Measurements from ENCODE around the gene HIPK3.

The HIPK3 gene

DNA sequence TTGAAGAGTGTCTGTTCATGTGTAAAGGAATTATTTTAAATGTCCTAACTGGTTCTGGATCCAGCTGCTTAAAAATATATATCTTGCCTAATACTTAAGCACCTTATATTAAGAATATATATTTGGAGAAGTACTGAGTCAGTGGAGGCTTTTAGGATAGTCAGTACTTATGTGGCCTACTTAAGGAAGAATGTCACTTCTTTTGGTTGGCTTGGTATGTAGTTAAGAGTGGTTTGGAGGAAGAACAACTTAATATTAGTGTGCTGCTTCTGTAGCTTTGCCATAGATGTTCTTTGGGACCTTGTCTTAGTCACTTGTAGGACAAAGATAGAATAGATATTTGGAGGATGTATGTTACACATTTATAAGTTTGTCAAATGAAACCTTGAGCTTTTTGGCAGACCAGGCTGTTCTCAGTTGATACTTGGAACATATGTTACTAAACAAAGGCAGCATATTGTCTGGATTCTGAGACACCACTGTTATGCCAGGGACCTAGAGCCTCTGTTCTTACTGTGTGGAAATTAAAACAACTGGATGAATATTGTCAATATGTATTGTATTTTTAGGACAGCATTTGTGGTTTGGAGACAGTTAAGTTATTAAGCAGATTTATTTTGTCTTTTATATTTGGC is 4.9 kb downstream of the HIPK3 start:
- FAIRE-seq (no peak), DNase-seq (ENCODE audit: insufficient read length, low spot score) (no peak)
- TF ChIP-seq, protein P1, sequence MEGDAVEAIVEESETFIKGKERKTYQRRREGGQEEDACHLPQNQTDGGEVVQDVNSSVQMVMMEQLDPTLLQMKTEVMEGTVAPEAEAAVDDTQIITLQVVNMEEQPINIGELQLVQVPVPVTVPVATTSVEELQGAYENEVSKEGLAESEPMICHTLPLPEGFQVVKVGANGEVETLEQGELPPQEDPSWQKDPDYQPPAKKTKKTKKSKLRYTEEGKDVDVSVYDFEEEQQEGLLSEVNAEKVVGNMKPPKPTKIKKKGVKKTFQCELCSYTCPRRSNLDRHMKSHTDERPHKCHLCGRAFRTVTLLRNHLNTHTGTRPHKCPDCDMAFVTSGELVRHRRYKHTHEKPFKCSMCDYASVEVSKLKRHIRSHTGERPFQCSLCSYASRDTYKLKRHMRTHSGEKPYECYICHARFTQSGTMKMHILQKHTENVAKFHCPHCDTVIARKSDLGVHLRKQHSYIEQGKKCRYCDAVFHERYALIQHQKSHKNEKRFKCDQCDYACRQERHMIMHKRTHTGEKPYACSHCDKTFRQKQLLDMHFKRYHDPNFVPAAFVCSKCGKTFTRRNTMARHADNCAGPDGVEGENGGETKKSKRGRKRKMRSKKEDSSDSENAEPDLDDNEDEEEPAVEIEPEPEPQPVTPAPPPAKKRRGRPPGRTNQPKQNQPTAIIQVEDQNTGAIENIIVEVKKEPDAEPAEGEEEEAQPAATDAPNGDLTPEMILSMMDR (IDR thresholded peaks at IDR 0.05; ENCODE audit: insufficient read depth, missing control alignments) = no peak

DNA sequence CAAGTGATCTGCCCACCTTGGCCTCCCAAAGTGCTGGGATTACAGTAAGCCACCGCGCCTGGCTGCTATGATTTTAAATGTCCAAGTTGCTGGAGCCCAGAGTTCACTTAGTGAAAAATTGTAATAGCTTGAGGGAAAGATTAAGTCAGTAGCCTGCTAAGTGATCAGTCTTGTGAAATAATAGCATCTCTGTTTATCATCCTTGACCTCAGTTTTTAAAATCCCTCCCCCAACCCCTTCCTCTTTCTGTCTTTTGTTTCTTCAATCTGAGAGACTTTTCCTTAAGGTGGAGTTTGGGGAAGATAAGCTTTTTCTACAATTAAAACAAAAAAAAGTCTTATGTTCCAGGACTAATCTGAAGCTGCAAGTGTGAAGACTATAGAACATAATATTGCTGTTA is 6.4 kb downstream of the HIPK3 start:
- TF ChIP-seq, protein P1 (IDR thresholded peaks at IDR 0.05; ENCODE audit: insufficient read depth, missing control alignments) = no peak
- DNase-seq (ENCODE audit: insufficient read length, low spot score) (no peak), FAIRE-seq (no peak)

DNA sequence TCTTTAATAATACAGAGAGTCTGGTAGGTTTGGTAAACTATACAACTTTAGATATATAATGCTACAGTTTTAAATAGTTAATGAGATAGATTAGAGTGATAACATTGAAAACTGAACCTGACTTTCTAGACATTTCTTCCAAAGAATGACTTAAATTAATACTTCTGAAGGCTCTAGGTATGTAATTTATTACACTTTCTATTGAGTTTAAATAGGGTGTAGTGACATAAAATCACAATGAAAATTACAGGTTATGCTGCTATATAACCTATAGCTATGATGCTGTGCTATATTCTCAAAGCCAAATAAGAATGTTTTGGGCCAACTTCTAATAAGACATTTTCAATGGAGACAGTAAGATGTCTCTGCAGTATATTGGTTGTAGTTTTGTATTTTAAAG is 7.7 kb downstream of the HIPK3 start:
- FAIRE-seq = no peak
- TF ChIP-seq, protein P1 (IDR thresholded peaks at IDR 0.05; ENCODE audit: insufficient read depth, missing control alignments) = no peak
- no peak for DNase-seq (ENCODE audit: insufficient read length, low spot score)

DNA sequence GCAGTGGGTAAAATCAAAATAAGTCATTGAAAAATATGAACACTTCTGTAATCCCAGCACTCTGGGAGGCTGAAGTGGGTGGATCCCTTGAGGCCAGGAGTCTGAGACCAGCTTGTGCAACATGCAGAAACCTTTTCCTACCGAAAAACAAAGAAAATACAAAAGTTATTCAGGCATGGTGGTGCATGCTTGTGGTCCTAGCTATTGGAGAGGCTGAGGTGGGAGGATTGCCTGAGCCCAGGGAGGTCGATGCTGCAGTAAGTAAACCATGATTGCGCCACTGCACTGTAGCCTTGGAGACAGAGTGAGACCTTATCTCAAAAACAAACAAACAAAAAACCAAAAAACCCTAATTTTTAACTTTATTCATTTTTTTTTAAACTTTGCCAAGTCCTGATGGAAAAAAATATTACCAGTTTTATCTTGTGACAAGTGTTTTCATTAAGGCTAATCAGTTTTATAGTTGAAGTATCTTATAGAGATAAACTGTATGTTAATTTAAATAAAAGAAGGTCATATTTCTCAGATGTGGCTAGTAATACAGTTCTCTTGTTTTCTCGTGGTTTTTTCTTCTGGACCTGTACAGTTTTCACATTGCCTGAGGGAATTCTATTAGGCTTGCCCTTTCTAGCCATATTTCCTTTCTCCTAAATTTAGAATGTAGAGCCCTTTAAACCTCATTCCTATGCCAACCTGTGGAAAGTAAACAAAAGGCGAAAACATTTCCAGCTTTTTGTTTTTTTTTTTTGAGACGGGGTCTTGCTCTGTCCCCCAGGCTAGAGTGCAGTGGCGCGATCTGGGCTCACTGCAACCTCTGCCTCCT is 9.4 kb downstream of the HIPK3 start:
- TF ChIP-seq, protein P1 (IDR thresholded peaks at IDR 0.05; ENCODE audit: insufficient read depth, missing control alignments) = no peak
- DNase-seq (ENCODE audit: insufficient read length, low spot score) (no peak), FAIRE-seq (no peak)

DNA sequence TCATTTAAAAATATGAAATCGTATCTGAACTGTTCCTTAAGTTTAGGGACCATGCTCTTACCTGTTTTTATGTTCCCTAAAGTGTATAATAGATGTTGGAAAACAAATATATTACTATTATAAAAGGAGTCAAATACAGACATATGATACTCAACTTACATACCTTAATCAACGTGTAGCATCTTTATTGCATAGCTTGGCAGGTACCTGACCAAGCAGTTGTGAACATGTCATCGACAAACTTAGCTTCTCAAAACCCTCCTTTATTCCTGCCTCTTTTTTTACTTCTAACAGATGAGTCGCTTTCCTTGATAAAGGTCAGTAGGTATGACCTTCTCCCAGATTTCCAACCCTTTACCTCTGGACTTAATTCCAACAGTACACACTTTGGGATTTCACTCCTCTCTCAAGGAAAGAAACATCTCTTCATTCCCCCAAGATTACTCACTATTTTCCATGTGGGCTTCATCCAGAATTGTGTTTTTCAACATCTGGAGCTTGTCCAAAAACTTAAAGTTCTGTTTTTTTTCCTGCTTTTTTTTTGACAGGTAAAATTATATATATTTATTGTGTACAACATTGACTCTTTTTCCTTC is 11.9 kb downstream of the HIPK3 start:
- TF ChIP-seq, protein P1 (IDR thresholded peaks at IDR 0.05; ENCODE audit: insufficient read depth, missing control alignments) = no peak
- DNase-seq (ENCODE audit: insufficient read length, low spot score) (no peak), FAIRE-seq (no peak)

DNA sequence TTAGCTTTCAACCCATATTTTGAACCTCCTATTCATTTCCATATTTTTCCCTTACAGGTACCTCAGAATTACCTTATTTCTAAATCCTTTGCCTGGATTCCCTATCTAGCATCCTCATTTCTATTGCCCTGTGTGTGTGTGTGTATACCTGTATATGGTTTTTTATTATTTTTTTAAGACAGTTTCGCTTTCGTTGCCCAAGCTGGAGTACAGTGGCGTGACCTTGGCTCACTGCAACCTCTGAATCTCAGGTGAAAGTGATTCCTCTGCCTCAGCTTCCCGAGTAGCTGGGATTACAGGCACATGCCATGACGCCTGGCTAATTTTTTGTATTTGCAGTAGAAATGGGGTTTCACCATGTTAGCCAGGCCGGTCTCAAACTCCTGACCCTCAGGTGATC is 12.6 kb downstream of the HIPK3 start:
- no peak for DNase-seq (ENCODE audit: insufficient read length, low spot score)
- TF ChIP-seq, protein P1 (IDR thresholded peaks at IDR 0.05; ENCODE audit: insufficient read depth, missing control alignments) = no peak
- FAIRE-seq = no peak

All from D721Med (cell line).